Sigmoid colon (tissue), 7 donors: ENCODE results near the gene COG4. TPM values are rescaled to one million over a fixed set of nuclear protein-coding genes. Genes with fewer than 3 reads are reported as not detected.

Experiments
- DNase-seq: peaks from one replicate; pipeline ENCODE4 v3.0.0-alpha.2; 2019
- H3K27ac ChIP-seq, 4 donors: fragments of 200-600 bp; sonication (generic); one replicate each; pipeline ENCODE4 v1.5.1; 2016 to 2019; ENCODE audit warnings: mild to moderate bottlenecking in 1 of 4
- H3K27me3 ChIP-seq, 3 donors: fragments of 200-600 bp; sonication (generic); one replicate each; pipeline ENCODE4 v1.5.1; 2019; ENCODE audit warnings: mild to moderate bottlenecking in 1 of 3
- H3K36me3 ChIP-seq, 4 donors: fragments of 200-600 bp; sonication (generic); one replicate each; pipeline ENCODE4 v1.5.1; 2016 to 2019
- H3K4me1 ChIP-seq, 4 donors: fragments of 200-600 bp; sonication (generic); one replicate each; pipeline ENCODE4 v1.5.1; 2017 to 2019
- H3K4me3 ChIP-seq, 4 donors: fragments of 200-600 bp; sonication (generic); one replicate each; pipeline ENCODE4 v1.5.1; 2017 to 2019; ENCODE audit warnings: mild to moderate bottlenecking in 2 of 4, moderate library complexity in 1 of 4
- H3K9me3 ChIP-seq, 4 donors: fragments of 200-600 bp in 3 of 4; sonication (generic) in 3 of 4; one replicate each; pipeline versions ENCODE4 v1.5.1 to v1.6.1; 2013 to 2019
- CTCF ChIP-seq, 4 experiments: fragments of 450-650 bp in 3 of 4; fragments of 200-600 bp in 1 of 4; IDR thresholded peaks; one replicate each; pipeline ENCODE4 v1.5.1; 2016 to 2019; ENCODE audit warnings: antibody characterized with exemption in 4 of 4, mild to moderate bottlenecking in 3 of 4, moderate library complexity in 2 of 4
- EP300 ChIP-seq, 4 donors: sonication (generic); formaldehyde crosslinking; IDR thresholded peaks; one replicate each; pipeline ENCODE4 v1.6.1; 2017; ENCODE audit warnings: antibody characterized with exemption in 4 of 4
- POLR2A ChIP-seq, 2 donors: fragments of 450-650 bp; IDR thresholded peaks; one replicate each; pipeline ENCODE4 v1.6.1; 2016; ENCODE audit warnings: antibody characterized with exemption in 2 of 2, mild to moderate bottlenecking in 2 of 2, moderate library complexity in 2 of 2
- POLR2AphosphoS5 ChIP-seq, 4 donors: sonication (generic); formaldehyde crosslinking; IDR thresholded peaks; one replicate each; pipeline ENCODE4 v1.6.1; 2017; ENCODE audit warnings: antibody characterized with exemption in 4 of 4
- WGBS, 2 donors: extraction: QIAGEN DNeasy Blood & Tissue Kit; methylation state at CpG; one replicate each; pipeline ENCODE4 v1.1.7; 2013; 5-methylcytosine and 5-hydroxymethylcytosine counted together
- intact Hi-C: fragments of 100-400 bp; cut with DNase I; formaldehyde crosslinking; loops from one replicate; pipeline ENCODE4 v1.15.1; 2023
- polyA plus RNA-seq, 3 donors: library from polyadenylated mRNA; stranded (reverse); fragments of 200-250 nt; gene quantifications; one replicate each; pipeline ENCODE4 v1.2.3, GENCODE V29; 2013
- total RNA-seq, 4 donors: library from RNA; depleted of rRNA; stranded (reverse); fragments of >200 nt; gene quantifications; one replicate each; pipeline ENCODE4 v1.1.0, GENCODE V29; 2016
- donor health status: healthy with polysubstance abuse.
- donor health status: Bipolar disorder and iron deficiency.
- donor health status: healthy.

Gene COG4
- total and polyA plus RNA-seq, 7 donors = 25.2 to 51.0 (median 32.7) TPM

DNA sequence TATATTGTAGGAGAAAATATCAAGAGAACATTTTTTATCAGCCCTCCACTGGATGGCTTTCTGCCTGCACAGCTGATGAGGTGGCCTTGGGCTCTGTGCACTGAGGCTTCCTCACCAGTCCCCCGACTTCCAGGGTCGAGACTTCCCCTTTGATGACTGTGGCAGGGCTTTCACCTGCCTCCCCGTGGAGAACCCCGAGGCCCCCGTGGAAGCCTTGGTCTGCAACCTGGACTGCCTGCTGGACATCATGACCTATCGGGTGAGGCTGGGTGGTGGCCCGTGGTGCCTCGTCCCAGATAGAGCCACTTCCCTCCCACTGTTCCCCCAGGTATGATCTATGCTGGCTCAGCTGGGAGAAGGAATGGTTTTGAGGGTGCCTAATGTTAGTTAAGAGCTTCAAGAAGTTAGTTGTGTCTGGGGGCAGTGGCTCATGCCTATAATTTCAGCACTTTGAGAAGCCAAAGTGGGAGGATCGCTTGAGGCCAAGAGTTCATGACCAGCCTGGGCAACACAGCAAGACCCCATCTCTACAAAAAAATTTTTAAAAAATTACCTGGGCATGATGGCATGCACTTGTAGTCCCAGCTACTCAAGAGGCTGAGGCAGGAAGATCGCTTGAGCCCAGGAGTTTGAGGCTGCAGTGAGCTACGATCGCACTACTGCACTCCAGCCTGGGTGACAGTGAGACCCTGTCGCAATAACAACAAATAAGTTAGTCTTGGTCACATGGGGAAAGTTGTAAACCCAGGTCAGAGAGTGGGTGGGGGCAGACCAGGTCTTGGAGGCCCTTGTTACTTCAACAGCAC is 57.2 kb downstream of the COG4 start:
- Histone ChIP-seq H3K4me1 (no peaks in the 10 kb centered on the region), H3K4me3 (no peak overlapping the region), H3K9me3 (no peaks in the 10 kb centered on the region), H3K27ac (no peak overlapping the region), H3K36me3 (peaks cover 11 to 46% (median 16%) of the 10 kb centered on the region in 4 donors), H3K27me3 (no peaks in the 10 kb centered on the region)
- intact Hi-C loops = no loop called here
- TF ChIP-seq EP300 (IDR thresholded peaks at IDR 0.05) = no peak
- no peak for DNase-seq
- WGBS, 2 donors = 91% methylated on average over 13 of the region's 13 CpGs

DNA sequence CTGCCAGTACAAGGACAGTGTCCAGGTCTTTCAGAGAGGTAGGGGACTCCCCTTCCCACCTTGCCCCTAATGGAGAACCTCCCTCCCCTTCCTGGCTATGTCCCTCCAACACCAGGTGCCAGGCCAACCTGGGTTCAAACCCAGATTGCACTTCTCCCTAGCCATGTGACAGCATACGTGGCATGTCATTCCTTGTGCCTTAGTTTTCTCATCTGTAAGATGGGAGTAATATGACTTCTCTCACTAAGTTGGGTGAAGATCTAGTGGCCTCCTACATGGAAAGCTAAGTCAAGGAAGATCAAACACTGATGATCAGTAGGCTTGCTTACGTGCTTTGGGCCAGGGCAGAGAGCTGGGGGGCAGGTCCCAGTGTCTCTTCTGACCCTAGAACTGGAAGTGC is 60.1 kb downstream of the COG4 start:
- Histone ChIP-seq H3K27me3 (no peaks in the 10 kb centered on the region), H3K36me3 (peaks cover 5 to 45% (median 16%) of the 10 kb centered on the region in 4 donors), H3K4me3 (no peak overlapping the region), H3K9me3 (no peaks in the 10 kb centered on the region), H3K4me1 (no peaks in the 10 kb centered on the region), H3K27ac (no peak overlapping the region)
- WGBS, 2 donors = 96 to 97% methylated on average over 2 of the region's 2 CpGs
- DNase-seq = no peak
- TF ChIP-seq CTCF (IDR thresholded peaks at IDR 0.05) = no peak
- TF ChIP-seq POLR2AphosphoS5 (IDR thresholded peaks at IDR 0.05) = no peak
- TF ChIP-seq POLR2A (IDR thresholded peaks at IDR 0.05) = no peak
- no peak for TF ChIP-seq EP300 (IDR thresholded peaks at IDR 0.05)
- intact Hi-C loops = no loop called here

- no peaks in the 10 kb centered on the region for H3K27me3 ChIP-seq
- 73 to 81% methylated on average over 8 of the region's 8 CpGs for WGBS, 2 donors
- H3K4me3 ChIP-seq = no peak overlapping the region
- DNase-seq = no peak
- peaks cover 5 to 27% (median 15%) of the 10 kb centered on the region in 4 donors for H3K36me3 ChIP-seq
- intact Hi-C loops = no loop called here
- TF ChIP-seq POLR2A (IDR thresholded peaks at IDR 0.05) = no peak
- no peak for TF ChIP-seq POLR2AphosphoS5 (IDR thresholded peaks at IDR 0.05)
- no peak for TF ChIP-seq EP300 (IDR thresholded peaks at IDR 0.05)
- no peak for TF ChIP-seq CTCF (IDR thresholded peaks at IDR 0.05)
- H3K4me1 ChIP-seq = peaks cover 0 to 4% (median 2%) of the 10 kb centered on the region in 4 donors
- no peak overlapping the region for H3K27ac ChIP-seq
- H3K9me3 ChIP-seq = no peaks in the 10 kb centered on the region
Observed at GRCh38 chr16:70460737-70461261, 62.6 kb downstream of the COG4 start.

DNA sequence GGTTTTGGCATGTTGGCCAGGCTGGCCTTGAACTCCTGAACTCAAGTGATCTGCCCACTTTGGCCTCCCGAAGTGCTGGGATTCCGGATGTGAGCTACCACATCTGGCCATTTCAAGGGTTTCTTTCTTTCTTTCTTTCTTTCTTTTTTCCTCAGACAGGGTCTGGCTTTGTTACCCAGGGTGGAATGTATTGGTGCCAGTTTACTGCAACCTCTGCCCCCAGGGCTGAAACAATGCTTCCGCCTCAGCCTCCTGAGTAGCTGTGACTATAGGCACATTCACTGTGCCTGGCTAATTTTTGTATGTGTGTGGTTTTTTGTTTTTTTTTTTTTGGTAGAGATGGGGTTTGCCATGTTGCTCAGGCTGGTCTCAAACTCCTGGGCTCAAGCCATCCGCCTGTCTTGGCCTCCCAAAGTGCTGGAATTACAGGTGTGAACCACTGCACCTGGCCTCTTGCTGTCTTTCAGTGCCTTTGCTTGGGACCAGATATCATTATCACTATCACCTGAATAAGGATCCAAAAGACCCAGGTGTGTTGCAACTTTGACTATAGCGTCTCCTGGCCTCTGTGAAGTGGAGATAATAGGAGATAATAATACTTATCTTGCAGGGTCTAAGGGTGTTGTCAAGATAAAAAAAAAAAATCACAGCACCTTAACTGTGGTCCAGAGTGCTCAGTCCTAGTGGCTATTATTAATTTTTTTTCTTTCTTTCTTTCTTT is 65.7 kb downstream of the COG4 start:
- Histone ChIP-seq H3K27me3 (no peaks in the 10 kb centered on the region), H3K9me3 (no peaks in the 10 kb centered on the region), H3K4me1 (peaks cover 0 to 17% (median 14%) of the 10 kb centered on the region in 4 donors), H3K27ac (no peak overlapping the region), H3K36me3 (no peaks in the 10 kb centered on the region), H3K4me3 (no peak overlapping the region)
- WGBS, 2 donors = 93 to 97% methylated on average over 5 of the region's 5 CpGs
- no peak for DNase-seq
- intact Hi-C loops = no loop called here
- TF ChIP-seq CTCF (IDR thresholded peaks at IDR 0.05) (no peak), POLR2AphosphoS5 (IDR thresholded peaks at IDR 0.05) (no peak), EP300 (IDR thresholded peaks at IDR 0.05) (no peak)

DNA sequence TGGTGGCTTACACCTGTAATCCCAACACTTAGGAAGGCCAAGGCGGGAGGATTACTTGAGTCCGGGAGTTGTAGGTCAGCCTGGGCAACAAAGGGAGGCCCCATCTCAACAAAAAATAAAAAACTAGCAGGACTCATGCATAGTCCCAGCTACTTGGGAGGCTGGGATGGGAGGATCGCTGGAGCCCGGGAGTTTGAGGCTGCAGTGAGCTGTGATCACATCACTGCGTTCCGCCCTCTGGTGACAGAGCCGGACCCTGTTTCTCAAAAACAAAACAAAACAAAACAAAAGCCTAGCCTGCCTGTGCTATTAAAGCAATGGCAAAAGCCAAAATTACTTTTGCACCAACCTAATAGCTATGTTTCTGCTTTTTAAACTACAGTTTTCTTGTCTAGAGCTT is 67.4 kb downstream of the COG4 start:
- no peaks in the 10 kb centered on the region for H3K9me3 ChIP-seq
- no peak overlapping the region for H3K4me3 ChIP-seq
- no peak for DNase-seq
- peaks cover 0 to 17% (median 14%) of the 10 kb centered on the region in 4 donors for H3K4me1 ChIP-seq
- no peak for TF ChIP-seq POLR2AphosphoS5 (IDR thresholded peaks at IDR 0.05)
- TF ChIP-seq CTCF (IDR thresholded peaks at IDR 0.05) = no peak
- TF ChIP-seq EP300 (IDR thresholded peaks at IDR 0.05) = no peak
- no peak for TF ChIP-seq POLR2A (IDR thresholded peaks at IDR 0.05)
- intact Hi-C loops = no loop called here
- H3K27ac ChIP-seq = no peak overlapping the region
- peaks cover 0 to 4% (median 0%) of the 10 kb centered on the region in 3 donors for H3K27me3 ChIP-seq
- no peaks in the 10 kb centered on the region for H3K36me3 ChIP-seq
- WGBS, 2 donors = 87 to 88% methylated on average over 7 of the region's 7 CpGs
